HCT116 (cell line): ENCODE measurements around the gene ADGRD1.

Experiments used
- CTCF ChIP-seq, 3 experiments: fragments of 200-600 bp in 1 of 3; sonication (generic) in 1 of 3; IDR thresholded peaks in 2 of 3; conservative IDR thresholded peaks in 1 of 3; 2 replicates each; pipeline ENCODE4 v1.5.1; 2012 to 2017; ENCODE audit warnings: low read depth in 2 of 3, low read length in 2 of 3, antibody characterized with exemption in 1 of 3, borderline replicate concordance in 1 of 3, control low read depth in 1 of 3, mild to moderate bottlenecking in 1 of 3, mixed read lengths in 1 of 3, mixed run types in 1 of 3, moderate library complexity in 1 of 3; ENCODE audit not compliant: insufficient read depth in 1 of 3
- EZH2 ChIP-seq: fragments of 200-600 bp; sonication (generic); IDR thresholded peaks from 2 replicates; pipeline ENCODE4 v1.6.1; 2017; ENCODE audit warnings: antibody characterized with exemption, mixed run types
- EZH2phosphoT487 ChIP-seq: fragments of 200-600 bp; IDR thresholded peaks from 2 replicates; pipeline ENCODE4 v1.6.1; 2018; ENCODE audit warnings: antibody characterized with exemption, borderline replicate concordance
- JUND ChIP-seq: IDR thresholded peaks from 2 replicates; pipeline ENCODE4 v1.6.1; 2012
- POLR2A ChIP-seq: IDR thresholded peaks from 2 replicates; pipeline ENCODE4 v1.7.0; 2011; ENCODE audit warnings: borderline replicate concordance; ENCODE audit not compliant: insufficient read depth, insufficient read length; ENCODE audit errors: extremely low read depth
- POLR2AphosphoS5 ChIP-seq: IDR thresholded peaks from 2 replicates; pipeline ENCODE4 v1.6.1; 2011; ENCODE audit warnings: mild to moderate bottlenecking, low read depth, low read length, moderate library complexity
- SIN3A ChIP-seq: IDR thresholded peaks from 2 replicates; pipeline ENCODE4 v1.6.1; 2012; ENCODE audit warnings: low read depth
- ZNF274 ChIP-seq: fragments of 200-500 bp; sonication (Bioruptor generic); IDR thresholded peaks from 2 replicates; pipeline ENCODE4 v1.6.1; 2014; ENCODE audit warnings: mild to moderate bottlenecking, low read depth, low read length, inconsistent platforms
- TF ChIP-seq, protein P1 (sequence below): IDR thresholded peaks from 2 replicates; pipeline ENCODE4 v1.6.1; 2012; ENCODE audit warnings: low read depth
- TF ChIP-seq, protein P2 (sequence below): IDR thresholded peaks from 2 replicates; pipeline ENCODE4 v1.6.1; 2012

GRCh38 chr12:130965214-130965613 is 11.5 kb downstream of the ADGRD1 start:
- TF ChIP-seq EZH2phosphoT487, result no peak
- TF ChIP-seq ZNF274, result no peak
- TF ChIP-seq SIN3A, result no peak
- no peak for TF ChIP-seq EZH2
- no peak for TF ChIP-seq CTCF (IDR thresholded peaks at IDR 0.05 in 2 of 3, conservative IDR thresholded peaks at IDR 0.05 in 1 of 3; ENCODE audit: borderline replicate concordance in 1 of 3, insufficient read depth in 1 of 3, low read depth in 2 of 3, low read length in 2 of 3)
- TF ChIP-seq, protein P1, sequence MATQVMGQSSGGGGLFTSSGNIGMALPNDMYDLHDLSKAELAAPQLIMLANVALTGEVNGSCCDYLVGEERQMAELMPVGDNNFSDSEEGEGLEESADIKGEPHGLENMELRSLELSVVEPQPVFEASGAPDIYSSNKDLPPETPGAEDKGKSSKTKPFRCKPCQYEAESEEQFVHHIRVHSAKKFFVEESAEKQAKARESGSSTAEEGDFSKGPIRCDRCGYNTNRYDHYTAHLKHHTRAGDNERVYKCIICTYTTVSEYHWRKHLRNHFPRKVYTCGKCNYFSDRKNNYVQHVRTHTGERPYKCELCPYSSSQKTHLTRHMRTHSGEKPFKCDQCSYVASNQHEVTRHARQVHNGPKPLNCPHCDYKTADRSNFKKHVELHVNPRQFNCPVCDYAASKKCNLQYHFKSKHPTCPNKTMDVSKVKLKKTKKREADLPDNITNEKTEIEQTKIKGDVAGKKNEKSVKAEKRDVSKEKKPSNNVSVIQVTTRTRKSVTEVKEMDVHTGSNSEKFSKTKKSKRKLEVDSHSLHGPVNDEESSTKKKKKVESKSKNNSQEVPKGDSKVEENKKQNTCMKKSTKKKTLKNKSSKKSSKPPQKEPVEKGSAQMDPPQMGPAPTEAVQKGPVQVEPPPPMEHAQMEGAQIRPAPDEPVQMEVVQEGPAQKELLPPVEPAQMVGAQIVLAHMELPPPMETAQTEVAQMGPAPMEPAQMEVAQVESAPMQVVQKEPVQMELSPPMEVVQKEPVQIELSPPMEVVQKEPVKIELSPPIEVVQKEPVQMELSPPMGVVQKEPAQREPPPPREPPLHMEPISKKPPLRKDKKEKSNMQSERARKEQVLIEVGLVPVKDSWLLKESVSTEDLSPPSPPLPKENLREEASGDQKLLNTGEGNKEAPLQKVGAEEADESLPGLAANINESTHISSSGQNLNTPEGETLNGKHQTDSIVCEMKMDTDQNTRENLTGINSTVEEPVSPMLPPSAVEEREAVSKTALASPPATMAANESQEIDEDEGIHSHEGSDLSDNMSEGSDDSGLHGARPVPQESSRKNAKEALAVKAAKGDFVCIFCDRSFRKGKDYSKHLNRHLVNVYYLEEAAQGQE, result no peak
- no peak for TF ChIP-seq POLR2A
- TF ChIP-seq, protein P2, sequence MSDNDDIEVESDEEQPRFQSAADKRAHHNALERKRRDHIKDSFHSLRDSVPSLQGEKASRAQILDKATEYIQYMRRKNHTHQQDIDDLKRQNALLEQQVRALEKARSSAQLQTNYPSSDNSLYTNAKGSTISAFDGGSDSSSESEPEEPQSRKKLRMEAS, result no peak
- no peak for TF ChIP-seq JUND
- TF ChIP-seq POLR2AphosphoS5, result no peak
